ENCODE data around the gene LKAAEAR1.

Gene LKAAEAR1

GRCh38 chr20:64101731-64102621 lies 17.8 kb upstream of the LKAAEAR1 start:
- no peak overlapping the region for H3K4me3 ChIP-seq (ENCODE audit: low read depth in 1 of 2, low read length in 2 of 2)
- DNase-seq: peak; percentile 73
- peaks cover 25% of the 10 kb centered on the region for H3K27me3 ChIP-seq (ENCODE audit: insufficient read depth, low read length, poor library complexity)
- peaks cover 13% of the 10 kb centered on the region; the same call in 1 of the 2 replicates for H4K20me1 ChIP-seq (ENCODE audit: insufficient read depth, low read length)
- peaks cover 9% of the 10 kb centered on the region for H3K4me1 ChIP-seq (ENCODE audit: insufficient read depth, low read length)
- peak; percentile 45 for TF ChIP-seq EZH2 (IDR thresholded peaks at IDR 0.05; ENCODE audit: borderline replicate concordance, low read depth, low read length, severe bottlenecking)
- TF ChIP-seq CTCF (IDR thresholded peaks at IDR 0.05; ENCODE audit: borderline replicate concordance, extremely low read depth, low read length, poor library complexity, severe bottlenecking): peak; percentile 78
- ATAC-seq (ENCODE audit: insufficient read depth, low read depth): peak; percentile 91
- no peaks in the 10 kb centered on the region for H3K36me3 ChIP-seq (ENCODE audit: insufficient read depth, low read length)
- H3K9ac ChIP-seq (ENCODE audit: low read depth, low read length): no peak overlapping the region
- no peak overlapping the region for H3K27ac ChIP-seq (ENCODE audit: low read length)
- H2AFZ ChIP-seq (ENCODE audit: low read depth, low read length): no peak overlapping the region
- no peaks in the 10 kb centered on the region for H3K79me2 ChIP-seq (ENCODE audit: insufficient read depth, low read length)
- H3K9me3 ChIP-seq (ENCODE audit: insufficient read depth, low read length, severe bottlenecking): no peaks in the 10 kb centered on the region
- peak overlapping the region; percentile 42; the same call in 1 of the 2 replicates for H3K4me2 ChIP-seq (ENCODE audit: insufficient read depth, low read length)

GRCh38 chr20:64100946-64101688 lies 16.9 kb upstream of the LKAAEAR1 start:
- Histone ChIP-seq H3K4me1 (ENCODE audit: insufficient read depth, low read length) (peaks cover 9% of the 10 kb centered on the region), H3K36me3 (ENCODE audit: insufficient read depth, low read length) (no peaks in the 10 kb centered on the region), H3K27ac (ENCODE audit: low read length) (no peak overlapping the region), H3K9me3 (ENCODE audit: insufficient read depth, low read length, severe bottlenecking) (no peaks in the 10 kb centered on the region), H3K9ac (ENCODE audit: low read depth, low read length) (no peak overlapping the region), H3K79me2 (ENCODE audit: insufficient read depth, low read length) (no peaks in the 10 kb centered on the region), H3K27me3 (ENCODE audit: insufficient read depth, low read length, poor library complexity) (peaks cover 25% of the 10 kb centered on the region), H2AFZ (ENCODE audit: low read depth, low read length) (no peak overlapping the region), H3K4me2 (ENCODE audit: insufficient read depth, low read length) (no peak overlapping the region), H4K20me1 (ENCODE audit: insufficient read depth, low read length) (peaks cover 13% of the 10 kb centered on the region; the same call in 1 of the 2 replicates), H3K4me3 (ENCODE audit: low read depth in 1 of 2, low read length in 2 of 2) (no peak overlapping the region)
- ATAC-seq (ENCODE audit: insufficient read depth, low read depth): no peak
- no peak for DNase-seq
- TF ChIP-seq EZH2 (IDR thresholded peaks at IDR 0.05; ENCODE audit: borderline replicate concordance, low read depth, low read length, severe bottlenecking) (peak; percentile 1), CTCF (IDR thresholded peaks at IDR 0.05; ENCODE audit: borderline replicate concordance, extremely low read depth, low read length, poor library complexity, severe bottlenecking) (no peak)

GRCh38 chr20:64100566-64100888 lies 16.3 kb upstream of the LKAAEAR1 start:
- Histone ChIP-seq H3K4me2 (ENCODE audit: insufficient read depth, low read length) (no peak overlapping the region), H3K79me2 (ENCODE audit: insufficient read depth, low read length) (no peaks in the 10 kb centered on the region), H3K27ac (ENCODE audit: low read length) (no peak overlapping the region), H3K9me3 (ENCODE audit: insufficient read depth, low read length, severe bottlenecking) (no peaks in the 10 kb centered on the region), H3K36me3 (ENCODE audit: insufficient read depth, low read length) (no peaks in the 10 kb centered on the region), H3K4me3 (ENCODE audit: low read depth in 1 of 2, low read length in 2 of 2) (no peak overlapping the region), H3K9ac (ENCODE audit: low read depth, low read length) (no peak overlapping the region), H4K20me1 (ENCODE audit: insufficient read depth, low read length) (peaks cover 13% of the 10 kb centered on the region; the same call in 1 of the 2 replicates), H3K27me3 (ENCODE audit: insufficient read depth, low read length, poor library complexity) (peaks cover 25% of the 10 kb centered on the region), H2AFZ (ENCODE audit: low read depth, low read length) (no peak overlapping the region), H3K4me1 (ENCODE audit: insufficient read depth, low read length) (peaks cover 9% of the 10 kb centered on the region)
- no peak for ATAC-seq (ENCODE audit: insufficient read depth, low read depth)
- no peak for TF ChIP-seq CTCF (IDR thresholded peaks at IDR 0.05; ENCODE audit: borderline replicate concordance, extremely low read depth, low read length, poor library complexity, severe bottlenecking)
- no peak for TF ChIP-seq EZH2 (IDR thresholded peaks at IDR 0.05; ENCODE audit: borderline replicate concordance, low read depth, low read length, severe bottlenecking)
- no peak for DNase-seq
